ENCODE measurements around the gene MCRIP2. TPM values are rescaled to one million over a fixed set of nuclear protein-coding genes. Genes with fewer than 3 reads are reported as not detected.

MCRIP2 gene
- total and polyA plus RNA-seq, 4 experiments from 2014 or later: 28.3 to 45.5 (median 32.5) TPM

GRCh38 chr16:617855-618254 lies 23.8 kb upstream of the MCRIP2 start:
- Mint-ChIP-seq H3K27ac (no peak overlapping the region), H3K27me3 (no peaks in the 10 kb centered on the region), H3K9me3 (peaks cover 0 to 3% (median 0%) of the 10 kb centered on the region in 8 donors), H3K4me3 (no peak overlapping the region), H3K36me3 (peaks cover 0 to 6% of the 10 kb centered on the region in 2 donors), H3K4me1 (peaks cover 0 to 10% (median 7%) of the 10 kb centered on the region in 4 donors)
- Histone ChIP-seq H3K27me3 (ENCODE audit: insufficient read depth, low read length) (no peaks in the 10 kb centered on the region), H3K27ac (ENCODE audit: low read depth, low read length) (no peak overlapping the region), H3K4me1 (ENCODE audit: insufficient read depth, low read length) (no peaks in the 10 kb centered on the region), H3K36me3 (ENCODE audit: insufficient read depth, low read length) (no peaks in the 10 kb centered on the region), H3K4me3 (ENCODE audit: low read length in 2 of 2) (no peak overlapping the region), H3K9me3 (ENCODE audit: control insufficient read depth in 1 of 2, low read length in 2 of 2) (no peaks in the 10 kb centered on the region)
- CTCF ChIA-PET (ENCODE audit: partially characterized antibody): no interaction called here
- POLR2A ChIA-PET (ENCODE audit: partially characterized antibody): no interaction called here
- no peak for DNase-seq
- intact Hi-C loops (cut with micrococcal nuclease): no loop called here

GRCh38 chr16:619476-620100 lies 22.0 kb upstream of the MCRIP2 start:
- H3K27ac Mint-ChIP-seq: no peak overlapping the region
- Histone ChIP-seq H3K4me3 (ENCODE audit: low read length in 2 of 2) (no peak overlapping the region), H3K27ac (ENCODE audit: low read depth, low read length) (no peak overlapping the region), H3K4me1 (ENCODE audit: insufficient read depth, low read length) (no peaks in the 10 kb centered on the region), H3K9me3 (ENCODE audit: control insufficient read depth in 1 of 2, low read length in 2 of 2) (no peaks in the 10 kb centered on the region), H3K27me3 (ENCODE audit: insufficient read depth, low read length) (no peaks in the 10 kb centered on the region), H3K36me3 (ENCODE audit: insufficient read depth, low read length) (no peaks in the 10 kb centered on the region)
- DNase-seq: no peak
- peaks cover 0 to 10% (median 4%) of the 10 kb centered on the region in 4 donors for H3K4me1 Mint-ChIP-seq
- ChIA-PET POLR2A (ENCODE audit: partially characterized antibody) (no interaction called here), CTCF (ENCODE audit: partially characterized antibody) (no interaction called here)
- H3K27me3 Mint-ChIP-seq: no peaks in the 10 kb centered on the region
- no peak overlapping the region for H3K4me3 Mint-ChIP-seq
- peaks cover 0 to 5% of the 10 kb centered on the region in 2 donors for H3K36me3 Mint-ChIP-seq
- peaks cover 0 to 3% (median 0%) of the 10 kb centered on the region in 8 donors for H3K9me3 Mint-ChIP-seq
- intact Hi-C loops (cut with micrococcal nuclease): no loop called here

GRCh38 chr16:620700-621525 lies 20.7 kb upstream of the MCRIP2 start:
- H3K4me3 ChIP-seq (ENCODE audit: low read length in 2 of 2): no peak overlapping the region
- ChIA-PET CTCF (ENCODE audit: partially characterized antibody) (no interaction called here), POLR2A (ENCODE audit: partially characterized antibody) (no interaction called here)
- H3K9me3 ChIP-seq (ENCODE audit: control insufficient read depth in 1 of 2, low read length in 2 of 2): no peaks in the 10 kb centered on the region
- Mint-ChIP-seq H3K27me3 (no peaks in the 10 kb centered on the region), H3K4me1 (peaks cover 0 to 6% (median under 1%) of the 10 kb centered on the region in 4 donors), H3K4me3 (no peak overlapping the region), H3K36me3 (peaks cover 0 to 2% of the 10 kb centered on the region in 2 donors), H3K9me3 (peaks cover 0 to 3% (median 0%) of the 10 kb centered on the region in 8 donors), H3K27ac (no peak overlapping the region)
- H3K36me3 ChIP-seq (ENCODE audit: insufficient read depth, low read length): no peaks in the 10 kb centered on the region
- no peaks in the 10 kb centered on the region for H3K4me1 ChIP-seq (ENCODE audit: insufficient read depth, low read length)
- H3K27ac ChIP-seq (ENCODE audit: low read depth, low read length): no peak overlapping the region
- peak in 1 of 5 donors; percentile 34 for DNase-seq
- H3K27me3 ChIP-seq (ENCODE audit: insufficient read depth, low read length): no peaks in the 10 kb centered on the region
- intact Hi-C loops (cut with micrococcal nuclease): no loop called here

- peaks cover 0 to 5% of the 10 kb centered on the region in 2 donors for H3K36me3 Mint-ChIP-seq
- POLR2A ChIA-PET (ENCODE audit: partially characterized antibody): no interaction called here
- peak overlapping the region in 1 of 8 donors; percentile 31 for H3K4me3 Mint-ChIP-seq
- CTCF ChIA-PET (ENCODE audit: partially characterized antibody): no interaction called here
- Histone ChIP-seq H3K27me3 (ENCODE audit: insufficient read depth, low read length) (no peaks in the 10 kb centered on the region), H3K4me3 (ENCODE audit: low read length in 2 of 2) (no peak overlapping the region), H3K27ac (ENCODE audit: low read depth, low read length) (no peak overlapping the region), H3K4me1 (ENCODE audit: insufficient read depth, low read length) (no peaks in the 10 kb centered on the region), H3K9me3 (ENCODE audit: control insufficient read depth in 1 of 2, low read length in 2 of 2) (no peaks in the 10 kb centered on the region), H3K36me3 (ENCODE audit: insufficient read depth, low read length) (no peaks in the 10 kb centered on the region)
- H3K27me3 Mint-ChIP-seq: no peaks in the 10 kb centered on the region
- intact Hi-C loops (cut with micrococcal nuclease): no loop called here
- peaks cover 0 to 6% (median under 1%) of the 10 kb centered on the region in 4 donors for H3K4me1 Mint-ChIP-seq
- peak overlapping the region in 2 of 7 donors; percentile 25 to 48 for H3K27ac Mint-ChIP-seq
- peak in 1 of 5 donors; percentile 25 for DNase-seq
- peaks cover 0 to 3% (median 0%) of the 10 kb centered on the region in 8 donors for H3K9me3 Mint-ChIP-seq
These were observed 20.0 kb upstream of the MCRIP2 start for GRCh38 chr16:621526-622105.

GRCh38 chr16:622920-623280 lies 18.7 kb upstream of the MCRIP2 start:
- no peaks in the 10 kb centered on the region for H3K9me3 ChIP-seq (ENCODE audit: control insufficient read depth in 1 of 2, low read length in 2 of 2)
- H3K4me3 ChIP-seq (ENCODE audit: low read length in 2 of 2): no peak overlapping the region
- H3K27me3 ChIP-seq (ENCODE audit: insufficient read depth, low read length): no peaks in the 10 kb centered on the region
- H3K36me3 ChIP-seq (ENCODE audit: insufficient read depth, low read length): no peaks in the 10 kb centered on the region
- Mint-ChIP-seq H3K27me3 (no peaks in the 10 kb centered on the region), H3K4me1 (peaks cover 0 to 6% (median under 1%) of the 10 kb centered on the region in 4 donors), H3K27ac (no peak overlapping the region), H3K4me3 (no peak overlapping the region), H3K9me3 (peaks cover 0 to 3% (median 0%) of the 10 kb centered on the region in 8 donors), H3K36me3 (peaks cover 0 to 7% of the 10 kb centered on the region in 2 donors)
- CTCF ChIA-PET (ENCODE audit: partially characterized antibody): no interaction called here
- intact Hi-C loops (cut with micrococcal nuclease): no loop called here
- POLR2A ChIA-PET (ENCODE audit: partially characterized antibody): no interaction called here
- H3K4me1 ChIP-seq (ENCODE audit: insufficient read depth, low read length): no peaks in the 10 kb centered on the region
- no peak for DNase-seq
- H3K27ac ChIP-seq (ENCODE audit: low read depth, low read length): no peak overlapping the region

- Histone ChIP-seq H3K9me3 (ENCODE audit: control insufficient read depth in 1 of 2, low read length in 2 of 2) (no peaks in the 10 kb centered on the region), H3K27me3 (ENCODE audit: insufficient read depth, low read length) (no peaks in the 10 kb centered on the region), H3K4me1 (ENCODE audit: insufficient read depth, low read length) (no peaks in the 10 kb centered on the region), H3K36me3 (ENCODE audit: insufficient read depth, low read length) (no peaks in the 10 kb centered on the region), H3K4me3 (ENCODE audit: low read length in 2 of 2) (no peak overlapping the region), H3K27ac (ENCODE audit: low read depth, low read length) (no peak overlapping the region)
- Mint-ChIP-seq H3K36me3 (peaks cover 0 to 7% of the 10 kb centered on the region in 2 donors), H3K4me3 (no peak overlapping the region), H3K4me1 (no peaks in the 10 kb centered on the region), H3K27me3 (no peaks in the 10 kb centered on the region), H3K9me3 (no peaks in the 10 kb centered on the region), H3K27ac (no peak overlapping the region)
- CTCF ChIA-PET (ENCODE audit: partially characterized antibody): interaction anchor here (0.7 kb wide), 1 partner anchor 12 kb away, joined by 3 read pairs; the partner anchor contains the start of gene METTL26
- POLR2A ChIA-PET (ENCODE audit: partially characterized antibody): interaction anchor here (1.3 kb wide), 1 partner anchor 12 kb away, joined by 3 read pairs; the partner anchor contains the start of gene METTL26
- no peak for DNase-seq
- intact Hi-C loops (cut with micrococcal nuclease): no loop called here
These were observed 17.0 kb upstream of the MCRIP2 start for GRCh38 chr16:624526-625070.

Measured in CD4-positive, alpha-beta memory T cell (primary cell).